ENCODE measurements around the gene BIK.

DNA sequence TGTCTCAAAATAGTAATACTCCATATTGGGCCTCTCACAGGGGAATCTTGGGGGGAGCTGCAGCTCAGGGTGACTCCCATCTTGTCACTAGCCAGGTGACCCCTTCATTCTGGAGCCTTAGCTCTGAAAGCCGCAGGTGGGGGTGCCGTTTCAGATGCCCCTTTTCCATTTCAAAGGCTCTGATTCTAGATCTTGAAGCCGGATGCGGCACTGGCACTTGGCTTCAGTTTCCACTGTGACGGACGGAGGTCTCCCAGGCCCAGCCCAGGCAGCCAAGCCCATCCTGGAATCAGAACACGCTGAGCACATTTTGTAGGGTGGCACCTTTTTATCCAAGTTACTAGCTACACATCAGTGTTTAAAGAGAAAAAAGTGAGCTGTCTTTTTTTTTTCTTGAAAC, 6.4 kb downstream of the BIK start:
- no peak for TF ChIP-seq EZH2 (IDR thresholded peaks at IDR 0.05; ENCODE audit: borderline replicate concordance, low read depth, low read length, poor library complexity, severe bottlenecking)
- TF ChIP-seq, protein P1, sequence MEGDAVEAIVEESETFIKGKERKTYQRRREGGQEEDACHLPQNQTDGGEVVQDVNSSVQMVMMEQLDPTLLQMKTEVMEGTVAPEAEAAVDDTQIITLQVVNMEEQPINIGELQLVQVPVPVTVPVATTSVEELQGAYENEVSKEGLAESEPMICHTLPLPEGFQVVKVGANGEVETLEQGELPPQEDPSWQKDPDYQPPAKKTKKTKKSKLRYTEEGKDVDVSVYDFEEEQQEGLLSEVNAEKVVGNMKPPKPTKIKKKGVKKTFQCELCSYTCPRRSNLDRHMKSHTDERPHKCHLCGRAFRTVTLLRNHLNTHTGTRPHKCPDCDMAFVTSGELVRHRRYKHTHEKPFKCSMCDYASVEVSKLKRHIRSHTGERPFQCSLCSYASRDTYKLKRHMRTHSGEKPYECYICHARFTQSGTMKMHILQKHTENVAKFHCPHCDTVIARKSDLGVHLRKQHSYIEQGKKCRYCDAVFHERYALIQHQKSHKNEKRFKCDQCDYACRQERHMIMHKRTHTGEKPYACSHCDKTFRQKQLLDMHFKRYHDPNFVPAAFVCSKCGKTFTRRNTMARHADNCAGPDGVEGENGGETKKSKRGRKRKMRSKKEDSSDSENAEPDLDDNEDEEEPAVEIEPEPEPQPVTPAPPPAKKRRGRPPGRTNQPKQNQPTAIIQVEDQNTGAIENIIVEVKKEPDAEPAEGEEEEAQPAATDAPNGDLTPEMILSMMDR (conservative IDR thresholded peaks at IDR 0.05; ENCODE audit: low read depth, low read length): no peak
